AG08396 (cell line): ENCODE results near the gene PMM2.
"Not testable (repeated sequence)": the region's sequence is repeated elsewhere in the genome, so short reads cannot be mapped to it uniquely, and the experiment has no call there.

Experiments
- DNase-seq: peaks from one replicate; pipeline ENCODE4 v3.0.0; 2012; ENCODE audit warnings: low spot score, mixed read lengths

PMM2 gene

DNA sequence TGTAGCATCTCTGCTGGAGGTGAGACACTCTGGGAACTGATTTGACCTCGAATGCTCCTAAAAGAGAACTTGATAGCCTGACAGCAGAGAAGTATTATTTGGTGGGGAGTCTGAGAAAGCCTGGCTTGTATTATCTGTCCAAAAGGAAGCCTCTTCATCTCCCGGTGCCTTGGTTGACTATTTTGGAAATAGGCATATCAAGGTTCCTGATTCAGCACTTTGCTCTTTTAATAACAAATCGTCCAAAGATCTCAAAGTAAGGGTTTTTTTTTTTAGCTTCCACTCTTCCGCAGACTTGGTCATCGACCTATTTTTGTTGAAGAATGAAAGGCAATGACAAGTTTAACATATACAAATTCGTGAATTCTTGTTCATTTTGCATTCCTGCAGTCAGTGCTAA, 15.0 kb upstream of the PMM2 start:
- no peak for DNase-seq

DNA sequence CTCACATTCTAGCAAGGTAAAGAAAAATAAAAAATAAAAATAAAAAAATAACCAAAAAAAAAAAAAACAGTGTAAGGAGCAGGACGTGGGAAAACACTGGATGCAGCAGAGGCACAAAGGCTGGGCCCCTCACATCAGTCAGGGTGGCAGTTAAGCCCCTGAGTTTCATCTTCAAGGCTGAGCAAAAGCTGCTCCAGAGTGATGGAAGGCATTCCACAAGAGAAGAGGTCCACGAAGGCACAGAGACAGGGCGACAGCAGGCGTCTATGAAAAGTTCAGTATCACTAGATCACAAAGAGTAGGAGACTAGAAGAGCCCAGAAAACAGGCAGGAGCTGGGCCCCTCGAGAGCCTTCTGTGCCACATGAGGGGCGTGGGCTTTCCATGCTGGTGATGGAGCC, 12.2 kb upstream of the PMM2 start:
- no peak for DNase-seq

DNA sequence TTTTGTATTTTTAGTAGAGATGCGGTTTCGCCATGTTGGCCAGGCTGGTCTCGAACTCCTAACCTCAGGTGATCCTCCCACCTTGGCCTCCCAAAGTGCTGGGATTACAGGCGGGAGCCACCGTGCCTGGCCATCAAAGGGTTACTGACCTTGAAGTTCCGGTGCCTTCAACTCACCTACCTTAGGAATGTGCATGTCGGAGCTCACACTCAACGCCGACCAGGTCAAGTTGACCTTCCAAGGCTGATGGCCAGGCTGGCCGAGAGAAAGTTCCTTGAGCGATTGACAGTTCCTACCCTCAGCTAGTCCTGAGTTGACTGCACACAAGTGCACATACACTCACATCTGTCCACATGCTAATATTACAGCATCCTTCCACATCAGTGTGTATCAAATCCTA, 11.3 kb upstream of the PMM2 start:
- not testable (repeated sequence) for DNase-seq

DNA sequence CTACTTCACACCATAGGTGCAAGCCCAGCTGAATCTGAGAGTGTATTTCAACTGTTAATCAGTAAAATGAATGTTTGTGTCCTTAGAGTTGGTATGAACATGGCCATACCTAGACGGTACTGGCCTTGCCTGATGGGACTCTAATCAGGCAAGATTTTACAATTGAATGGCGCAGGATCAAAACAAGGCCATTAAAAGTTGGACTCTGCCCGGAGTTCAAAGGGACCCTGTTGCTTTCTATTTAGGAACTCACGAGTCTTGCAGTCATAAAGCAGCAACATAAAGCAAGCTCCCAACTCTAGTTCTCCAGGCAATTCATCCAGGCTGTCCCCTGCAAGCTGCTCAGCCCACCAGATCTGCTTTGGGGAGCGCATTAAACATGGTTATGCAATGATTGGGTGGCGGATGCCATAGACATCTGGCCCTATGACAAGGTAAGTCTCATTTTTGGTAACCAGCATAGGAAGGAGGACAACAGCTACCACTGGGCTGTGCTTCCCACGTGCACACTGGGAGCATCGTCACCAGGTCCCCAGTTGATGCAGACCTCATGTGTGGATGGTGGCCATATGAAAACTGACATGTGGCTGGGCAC, 9.0 kb upstream of the PMM2 start:
- no peak for DNase-seq

DNA sequence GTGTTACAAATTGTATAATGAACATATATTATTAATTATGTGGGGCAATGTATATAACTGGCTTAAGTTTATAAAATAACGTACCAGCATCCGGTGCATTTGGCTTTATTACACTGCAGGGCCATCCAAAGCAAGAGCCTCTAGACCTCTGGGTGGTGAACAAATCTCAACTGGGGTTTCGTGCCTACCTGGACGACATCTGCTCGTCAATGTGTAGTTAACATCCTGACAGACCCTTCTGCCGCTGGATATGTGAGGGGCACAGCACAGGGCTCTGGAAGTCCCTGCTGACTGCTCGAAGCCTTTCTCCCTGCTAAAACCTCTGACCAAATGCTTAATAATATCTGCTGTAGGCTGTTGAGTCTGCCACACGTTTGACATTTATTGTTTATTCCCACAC, 2.5 kb upstream of the PMM2 start:
- no peak for DNase-seq

DNA sequence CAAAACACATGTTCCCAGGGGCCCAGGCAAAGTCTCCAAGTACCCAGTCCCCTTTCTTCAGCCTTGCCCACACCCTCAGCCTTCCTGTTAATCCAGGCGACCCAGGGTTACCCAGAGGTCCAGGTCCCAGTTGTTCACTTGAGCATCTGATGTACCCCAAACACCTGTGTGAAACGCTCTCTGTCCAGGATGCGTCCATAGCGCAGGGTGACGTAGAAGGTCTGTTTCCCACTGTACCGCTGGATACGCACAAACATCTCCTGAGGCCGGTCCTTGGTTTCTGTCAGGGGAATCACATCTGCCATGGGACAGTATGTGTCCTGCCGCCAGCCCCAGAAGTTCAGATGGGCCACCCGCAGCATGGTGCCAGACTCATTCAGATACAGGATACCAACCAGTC, 1.8 kb upstream of the PMM2 start:
- DNase-seq = no peak

DNA sequence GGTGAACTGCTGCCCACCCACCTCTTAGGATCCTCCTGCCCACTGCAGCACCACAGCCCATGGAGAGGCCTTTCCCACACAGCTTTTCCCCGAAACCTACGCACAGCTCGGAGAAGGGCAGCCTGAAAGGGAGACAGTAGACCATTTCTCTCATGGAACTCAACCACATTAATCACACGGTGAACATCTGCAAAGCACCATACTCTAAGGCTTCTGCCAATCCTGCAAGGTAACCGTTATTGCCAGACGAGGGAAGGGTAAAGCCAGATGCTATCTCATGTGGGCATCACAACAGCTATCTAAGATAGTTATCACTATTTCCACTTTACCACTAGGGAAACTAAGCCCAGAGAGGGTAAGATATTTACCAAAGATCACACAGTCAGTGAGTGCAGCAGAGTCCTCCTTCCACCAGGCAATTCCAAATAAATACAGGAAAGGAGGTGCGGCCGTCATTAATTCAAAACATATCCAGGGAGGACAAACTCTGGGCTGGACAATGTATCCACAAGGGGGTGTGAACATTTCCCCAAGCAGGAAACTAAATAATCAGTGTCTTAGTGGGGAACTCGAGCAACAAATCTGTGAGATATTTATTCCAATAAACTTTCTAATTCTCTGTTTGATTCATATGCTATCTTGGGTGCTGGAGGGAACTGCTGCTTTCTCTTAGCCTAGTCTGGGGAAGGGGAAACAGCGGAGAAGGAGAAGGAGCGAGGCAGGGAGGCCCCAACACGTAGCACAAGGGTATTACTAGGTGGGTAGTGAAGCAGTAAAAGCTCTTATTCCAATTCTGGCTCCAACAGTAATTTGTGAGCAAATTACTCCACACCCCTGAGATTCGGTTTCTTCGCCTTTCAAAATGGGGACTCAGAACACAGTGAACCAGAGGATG, 923 bp upstream of the PMM2 start:
- no peak for DNase-seq

DNA sequence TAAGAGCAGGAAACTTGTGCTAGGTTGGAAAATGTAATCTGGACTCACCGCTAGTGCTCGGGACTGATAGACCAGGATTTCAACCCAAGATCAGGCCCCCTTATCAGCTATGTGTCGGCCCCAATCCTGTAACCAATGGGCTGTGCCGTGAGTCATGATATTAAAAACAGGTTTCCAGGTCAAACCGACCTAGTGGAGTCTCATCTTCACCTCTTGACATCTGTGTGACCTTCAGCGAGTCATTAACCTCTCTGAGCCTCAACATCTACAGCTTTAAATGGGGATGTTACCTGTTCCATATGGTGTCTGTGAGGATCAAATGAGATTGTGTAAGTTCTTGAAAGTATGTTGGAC, 512 bp downstream of the PMM2 start:
- DNase-seq = peak; percentile 39

DNA sequence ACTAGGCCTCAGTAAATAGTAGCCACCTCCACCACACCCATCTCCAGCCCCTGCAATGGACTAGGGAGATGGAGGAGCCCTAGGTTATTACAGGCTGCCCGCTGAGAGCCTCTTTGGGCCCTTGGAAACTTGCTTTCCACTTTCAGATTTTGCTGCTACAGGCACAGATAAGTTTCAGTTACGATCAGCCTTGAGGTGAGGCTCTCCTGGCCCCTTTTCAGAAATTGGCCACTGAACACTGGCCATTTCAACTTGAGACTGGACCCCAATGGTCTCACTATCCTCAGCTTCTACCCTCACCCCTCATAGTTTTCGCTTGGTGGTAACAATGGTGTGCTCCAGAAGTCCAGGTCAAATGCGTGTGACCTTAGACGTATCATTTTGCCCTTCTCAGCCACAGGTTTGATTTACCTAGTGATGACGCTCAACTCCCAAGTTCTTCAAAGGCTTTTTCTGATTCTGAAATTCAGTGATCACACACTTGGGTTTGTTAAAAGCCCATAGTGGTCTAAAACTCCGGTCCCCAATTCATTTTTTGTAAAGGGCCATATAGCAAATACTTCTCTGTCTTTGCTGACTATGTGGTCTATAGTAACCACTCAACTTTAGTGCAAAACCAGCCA, 1.0 kb downstream of the PMM2 start:
- DNase-seq = no peak

DNA sequence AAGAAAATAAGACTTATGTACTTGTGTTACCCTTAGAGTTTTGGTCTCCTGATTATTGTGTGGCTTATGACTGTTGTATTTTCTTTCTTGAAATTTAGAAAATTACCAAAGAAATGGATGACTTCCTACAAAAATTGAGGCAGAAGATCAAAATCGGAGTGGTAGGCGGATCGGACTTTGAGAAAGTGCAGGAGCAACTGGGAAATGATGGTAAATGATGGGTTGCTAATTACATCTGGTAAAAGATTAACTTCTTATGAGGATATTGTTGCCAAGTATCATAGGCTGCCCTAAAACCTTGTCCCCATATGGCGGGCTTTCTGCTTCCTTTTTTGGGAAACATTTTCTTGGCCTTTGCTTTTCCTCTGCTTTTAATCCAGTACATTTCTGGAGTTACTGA, 4.1 kb downstream of the PMM2 start:
- no peak for DNase-seq

DNA sequence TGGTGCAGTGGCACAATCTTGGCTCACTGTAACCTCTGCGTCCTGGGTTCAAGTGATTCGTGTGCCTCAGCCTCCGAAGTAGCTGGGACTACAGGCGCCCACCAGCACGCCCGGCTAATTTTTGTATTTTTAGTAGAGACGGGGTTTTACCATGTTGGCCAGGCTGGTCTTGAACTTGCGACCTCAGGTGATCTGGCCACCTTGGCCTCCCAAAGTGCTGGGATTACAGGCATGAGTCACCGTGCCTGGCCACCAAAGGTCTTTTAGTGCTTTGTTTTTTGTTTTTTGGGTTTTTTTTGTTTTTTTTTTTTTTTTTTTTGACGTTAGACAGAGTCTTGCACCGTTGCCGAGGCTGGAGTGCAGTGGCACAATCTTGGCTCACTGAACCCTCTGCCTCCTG, 6.1 kb downstream of the PMM2 start:
- not testable (repeated sequence) for DNase-seq

DNA sequence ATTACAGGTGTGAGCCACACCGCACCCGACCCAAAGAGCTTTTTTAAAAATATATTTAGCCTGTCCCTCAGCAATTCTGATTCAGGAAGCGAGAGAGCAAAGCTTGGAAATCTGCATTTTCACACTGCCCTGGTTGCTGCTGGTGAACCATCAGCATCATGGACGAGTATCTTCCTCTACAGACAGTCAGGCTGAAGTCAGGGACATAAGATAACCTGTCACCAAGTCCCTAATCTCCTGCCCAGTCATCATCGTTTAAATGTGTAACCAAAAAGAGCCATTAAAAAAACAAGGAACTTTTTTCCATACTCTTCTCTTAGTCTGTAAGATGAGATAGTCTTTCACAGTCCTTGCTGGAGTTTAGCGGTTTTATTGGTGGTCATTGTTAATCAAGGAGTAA, 6.7 kb downstream of the PMM2 start:
- no peak for DNase-seq

DNA sequence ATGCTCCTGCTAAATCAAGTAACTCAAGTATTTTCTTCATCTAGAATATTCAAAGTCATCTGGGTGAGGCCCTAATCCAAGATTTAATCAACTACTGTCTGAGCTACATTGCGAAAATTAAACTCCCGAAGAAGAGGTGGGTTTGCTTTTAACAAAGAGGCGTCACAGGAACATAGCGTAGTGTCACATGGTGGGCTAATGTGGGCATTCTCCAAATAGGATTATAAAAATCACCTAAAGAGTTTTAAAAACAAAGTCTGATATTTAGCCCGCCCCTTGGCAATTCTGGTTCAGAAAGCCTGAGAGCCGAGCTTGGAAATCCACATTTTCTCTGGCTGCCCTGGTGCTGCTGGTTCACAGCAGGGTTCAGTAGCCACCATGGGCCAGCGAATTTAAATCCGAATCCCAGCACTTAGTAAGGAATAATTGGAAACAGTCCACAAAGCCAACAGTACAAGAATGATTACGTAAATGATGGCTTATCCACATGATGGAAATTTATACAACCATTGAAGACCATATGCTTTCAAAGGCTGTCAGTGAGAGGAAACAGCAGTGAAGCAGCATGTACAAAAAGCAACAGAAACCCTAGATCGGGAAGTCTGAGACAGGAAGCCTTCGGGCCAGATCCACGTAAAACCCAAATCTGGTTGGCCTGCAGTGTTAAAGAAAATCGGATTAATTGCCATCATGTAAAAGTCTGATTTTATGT, 8.8 kb downstream of the PMM2 start:
- no peak for DNase-seq

DNA sequence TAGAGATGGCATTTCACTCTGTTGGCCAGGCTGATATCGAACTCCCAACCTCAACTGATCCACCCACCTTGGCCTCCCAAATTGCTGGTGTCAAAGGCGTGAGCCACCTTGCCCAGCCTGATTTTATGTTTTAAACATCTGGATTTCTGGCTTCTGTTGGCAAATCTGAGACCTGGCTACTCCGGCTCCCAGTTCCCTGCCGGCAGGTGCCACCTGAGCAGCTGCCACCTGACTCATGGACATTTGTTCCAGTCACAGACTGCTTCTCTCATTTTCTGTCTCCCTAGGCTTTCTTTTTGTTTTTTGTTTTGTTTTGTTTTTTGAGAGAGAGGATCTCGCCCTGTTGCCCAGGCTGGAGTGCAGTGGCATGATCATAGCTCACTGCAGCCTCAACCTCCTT, 9.6 kb downstream of the PMM2 start:
- no peak for DNase-seq

DNA sequence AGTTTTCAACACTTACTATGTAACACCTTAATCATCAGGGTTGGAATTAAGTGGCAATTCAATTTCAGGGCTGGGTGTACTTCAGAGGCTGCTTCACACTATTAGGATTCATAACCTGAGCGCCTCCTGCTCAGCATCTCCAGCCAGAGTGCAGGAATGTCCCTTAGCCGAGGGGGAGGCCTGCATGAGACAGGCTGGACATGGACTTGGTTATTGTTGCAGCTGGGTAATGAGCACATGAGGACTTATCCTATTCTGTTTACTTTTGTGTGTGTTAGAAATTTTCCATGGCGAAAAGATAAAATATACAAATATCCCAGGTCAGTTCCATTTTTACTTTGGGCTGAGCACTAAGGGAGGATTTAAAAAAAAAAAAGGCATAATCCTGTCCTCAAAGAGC, 10.4 kb downstream of the PMM2 start:
- no peak for DNase-seq

DNA sequence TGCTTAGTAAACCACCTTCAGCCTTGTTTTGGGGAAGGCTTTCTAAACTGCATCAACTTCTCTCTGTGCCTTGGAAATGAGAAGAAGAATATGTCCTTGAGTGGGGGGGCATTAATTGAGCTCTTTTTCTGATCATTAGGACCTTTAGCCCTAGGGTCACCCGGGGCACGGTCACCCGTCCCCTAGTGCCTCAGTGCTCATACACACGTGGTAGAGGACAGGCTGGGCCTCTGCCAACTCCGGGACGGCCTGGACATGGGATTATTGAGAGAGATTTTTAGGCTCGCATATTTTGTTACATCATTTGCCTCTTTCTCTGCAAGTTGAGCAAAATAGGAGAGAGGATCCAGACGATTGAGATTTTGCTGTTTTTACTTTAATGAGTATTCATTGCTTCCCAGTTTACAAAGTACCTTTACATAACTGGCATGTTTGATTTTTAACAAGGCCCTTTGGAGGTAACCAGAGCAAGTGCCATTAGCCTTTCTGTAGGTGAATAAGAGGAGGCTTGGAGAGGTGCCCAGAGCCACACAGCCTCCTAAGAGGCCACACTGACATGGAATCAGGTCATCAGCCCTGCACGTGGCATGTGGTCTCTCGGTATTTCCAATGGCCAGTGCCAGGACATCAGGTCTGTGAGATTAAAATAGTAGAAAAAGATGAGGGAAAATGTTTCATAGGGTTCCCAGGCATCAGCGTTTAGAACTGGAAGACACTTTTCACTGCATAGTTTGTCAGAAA, 11.1 kb downstream of the PMM2 start:
- no peak for DNase-seq

DNA sequence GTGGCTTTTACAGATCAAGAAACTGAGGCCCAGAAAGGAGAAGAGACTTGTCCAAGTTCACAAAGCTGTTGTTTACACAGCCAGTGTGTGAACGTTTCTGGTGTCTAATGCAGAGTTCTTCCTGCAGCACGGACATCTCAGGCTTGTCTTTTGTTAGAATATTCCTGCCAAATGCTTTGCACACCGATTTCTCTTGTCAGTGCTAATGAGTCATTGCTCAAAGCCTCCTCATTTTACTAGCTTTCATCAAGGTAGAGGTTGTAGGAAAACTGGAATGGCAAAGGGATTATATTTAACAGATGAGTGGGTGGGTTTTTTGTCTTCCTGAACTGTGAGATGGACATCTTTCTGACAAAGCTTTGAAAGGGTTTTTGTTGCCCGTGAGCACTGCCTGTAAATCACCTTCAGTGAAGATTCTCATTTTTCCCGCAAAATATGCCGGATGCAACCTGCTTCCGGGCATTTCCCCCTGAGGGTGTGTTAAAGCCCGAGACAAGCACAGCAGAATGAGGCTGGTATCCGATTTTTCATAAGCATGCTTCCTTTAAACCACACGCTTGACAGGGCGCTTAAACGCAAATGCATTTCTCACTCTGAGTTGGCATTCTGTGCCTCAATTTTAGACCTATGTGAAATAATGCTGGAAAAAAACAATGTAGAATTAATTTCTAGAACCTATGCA, 14.7 kb downstream of the PMM2 start:
- no peak for DNase-seq

DNA sequence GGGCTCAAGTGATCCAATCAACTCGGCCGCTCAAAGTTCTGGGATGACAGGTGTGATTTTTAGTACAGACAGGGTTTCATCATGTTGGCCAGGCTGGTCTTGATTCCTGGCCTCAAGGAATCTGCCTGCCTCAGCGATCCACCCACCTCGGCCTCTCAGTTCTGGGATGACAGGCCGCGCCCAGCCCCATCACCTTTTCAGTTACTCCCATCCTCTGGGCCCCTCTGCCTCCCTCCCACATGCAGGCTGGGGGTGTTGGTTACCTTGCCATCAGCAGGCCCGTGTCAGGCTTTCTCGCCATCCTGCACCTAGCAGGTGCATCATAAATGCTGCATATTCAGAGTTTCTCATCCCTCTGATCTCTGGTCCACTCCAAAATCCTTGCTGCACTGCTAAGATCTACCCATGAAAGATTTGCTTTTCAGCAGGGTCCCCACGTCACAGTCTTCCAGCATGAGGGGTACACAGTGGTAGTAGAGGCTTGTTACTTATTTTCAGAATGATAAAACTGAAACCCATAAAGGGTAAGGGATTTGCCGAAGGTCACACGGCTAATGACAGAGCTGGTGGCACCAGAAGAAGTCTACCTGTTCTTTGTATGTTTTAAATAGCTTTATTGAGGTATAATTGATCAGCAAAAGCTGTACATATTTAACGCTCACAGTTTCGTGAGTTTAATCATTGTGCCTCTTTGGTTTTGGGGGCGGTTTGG, 16.6 kb downstream of the PMM2 start:
- DNase-seq = no peak

DNA sequence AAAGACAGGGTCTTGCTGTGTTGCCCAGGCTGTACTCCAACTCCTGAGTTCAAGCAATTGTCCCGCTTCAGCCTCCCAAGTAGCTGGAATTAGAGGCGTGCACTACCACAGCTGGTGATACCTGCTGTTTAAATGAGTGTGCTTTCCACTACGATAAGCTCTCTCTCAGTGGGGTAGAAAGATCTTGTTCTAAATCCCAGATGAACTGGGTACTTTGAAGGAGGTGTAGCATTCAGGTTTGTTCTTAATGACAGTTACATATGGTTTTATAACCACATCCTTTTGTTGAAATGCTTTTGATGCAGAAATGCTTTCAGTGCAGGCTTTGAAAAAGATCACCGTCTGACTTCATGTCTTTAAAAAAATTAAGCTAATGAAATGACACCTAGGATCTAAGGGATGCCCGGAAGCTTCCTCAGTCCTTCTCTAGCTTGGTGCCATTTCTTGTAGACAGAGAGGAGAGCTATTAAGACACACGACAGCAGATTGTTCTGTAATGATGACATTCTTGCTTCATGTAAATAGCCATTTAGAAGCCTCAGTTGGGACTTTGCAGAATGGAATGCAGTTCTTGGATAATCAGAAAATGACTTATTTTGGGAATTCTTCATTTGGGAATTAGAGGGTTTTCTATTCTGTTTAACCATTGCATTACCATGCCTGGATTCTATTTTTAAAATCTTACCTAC, 19.5 kb downstream of the PMM2 start:
- DNase-seq = no peak
